Hematopoietic multipotent progenitor cell treated with erythropoietin and hydrocortisone succinate and interleukin-3 and kit ligand, for 6 days (in vitro differentiated cells): ENCODE data around the gene CAMTA1.

Experiments used
- DNase-seq: peaks from one replicate; pipeline ENCODE4 v3.0.0-alpha.2; 2015

The CAMTA1 gene

GRCh38 chr1:7614576-7615074 is 829.4 kb downstream of the CAMTA1 start:
- no peak for DNase-seq

- DNase-seq, result no peak
These were observed 829.9 kb downstream of the CAMTA1 start for GRCh38 chr1:7615138-7615537.

GRCh38 chr1:7616076-7616832 is 831.0 kb downstream of the CAMTA1 start:
- peak; percentile 67 for DNase-seq

GRCh38 chr1:7616953-7617352 is 831.7 kb downstream of the CAMTA1 start:
- DNase-seq, result no peak

GRCh38 chr1:7617826-7618225 is 832.6 kb downstream of the CAMTA1 start:
- DNase-seq, result no peak

GRCh38 chr1:7620196-7620595 is 834.9 kb downstream of the CAMTA1 start:
- DNase-seq, result no peak

- no peak for DNase-seq
These were observed 836.3 kb downstream of the CAMTA1 start for GRCh38 chr1:7621334-7622219.

GRCh38 chr1:7623842-7624241 is 838.6 kb downstream of the CAMTA1 start:
- DNase-seq, result no peak

- no peak for DNase-seq
These were observed 839.6 kb downstream of the CAMTA1 start for GRCh38 chr1:7624791-7625355.

GRCh38 chr1:7625401-7625800 is 840.1 kb downstream of the CAMTA1 start:
- DNase-seq, result no peak

- DNase-seq, result no peak
These were observed 843.0 kb downstream of the CAMTA1 start for GRCh38 chr1:7628273-7628672.

GRCh38 chr1:7629011-7629410 is 843.8 kb downstream of the CAMTA1 start:
- DNase-seq, result no peak

- no peak for DNase-seq
These were observed 844.4 kb downstream of the CAMTA1 start for GRCh38 chr1:7629465-7630195.

- no peak for DNase-seq
These were observed 845.1 kb downstream of the CAMTA1 start for GRCh38 chr1:7630378-7630777.

- no peak for DNase-seq
These were observed 846.9 kb downstream of the CAMTA1 start for GRCh38 chr1:7632176-7632575.

GRCh38 chr1:7632681-7633080 is 847.4 kb downstream of the CAMTA1 start:
- DNase-seq, result no peak

- no peak for DNase-seq
These were observed 848.4 kb downstream of the CAMTA1 start for GRCh38 chr1:7633506-7634245.

- no peak for DNase-seq
These were observed 849.4 kb downstream of the CAMTA1 start for GRCh38 chr1:7634546-7635240.

- no peak for DNase-seq
These were observed 851.7 kb downstream of the CAMTA1 start for GRCh38 chr1:7636795-7637526.

- no peak for DNase-seq
These were observed 852.8 kb downstream of the CAMTA1 start for GRCh38 chr1:7638078-7638477.
